Caco-2 (cell line): Measurements from ENCODE around the gene SDS. TPM values are rescaled to one million over a fixed set of nuclear protein-coding genes. Genes with fewer than 3 reads are reported as not detected.

Experiments
- BruUV-seq: library from RNA; stranded (reverse); fragments of 400-500 nt; replicated peaks from 2 replicates; lab custom pipeline; 2021; lab: Mats Ljungman, UMichigan
- CTCF ChIA-PET: fragments of 300-600 bp; sonication (Branson Sonifier 250); formaldehyde crosslinking; loops from one replicate; lab custom pipeline; 2022; ENCODE audit warnings: antibody characterized with exemption; lab: Charles Lee
- POLR2A ChIA-PET: fragments of 300-600 bp; sonication (Branson Sonifier 250); formaldehyde crosslinking; loops from one replicate; lab custom pipeline; 2022; ENCODE audit warnings: antibody characterized with exemption; lab: Charles Lee
- DNase-seq, 2 experiments: peaks; one replicate each; pipeline versions ENCODE4 v3.0.0 to v3.0.0-alpha.2; 2020 to 2022
- H3K27me3 ChIP-seq: replicated peaks from 2 replicates; pipeline ENCODE4 v1.6.0; 2011; ENCODE audit warnings: low read length; ENCODE audit not compliant: control insufficient read depth, insufficient read depth
- H3K36me3 ChIP-seq: 2 replicates; pipeline ENCODE4 v1.5.1; 2011; ENCODE audit warnings: low read length; ENCODE audit not compliant: control insufficient read depth, insufficient read depth
- H3K4me1 ChIP-seq: fragments of 250-450 bp; sonication (Bioruptor Pico); 2 replicates; pipeline ENCODE4 v1.5.1; 2020; ENCODE audit warnings: mild to moderate bottlenecking
- H3K4me3 ChIP-seq: 2 replicates; pipeline ENCODE4 v1.5.1; 2011; ENCODE audit warnings: low read depth, mild to moderate bottlenecking, control low read depth, low read length
- H3K9me3 ChIP-seq: fragments of 250-450 bp; sonication (Bioruptor Pico); 2 replicates; pipeline ENCODE4 v1.5.1; 2020; ENCODE audit warnings: mild to moderate bottlenecking, moderate library complexity
- H3K27ac Mint-ChIP-seq: one replicate; pipeline ENCODE4 v1.8.0; 2022; ENCODE audit warnings: mixed read lengths; ENCODE audit not compliant: unreplicated experiment
- H3K27me3 Mint-ChIP-seq: one replicate; pipeline ENCODE4 v1.8.0; 2022; ENCODE audit warnings: mixed read lengths; ENCODE audit not compliant: insufficient read depth, unreplicated experiment
- H3K36me3 Mint-ChIP-seq: one replicate; pipeline ENCODE4 v1.8.0; 2022; ENCODE audit warnings: mild to moderate bottlenecking, mixed read lengths; ENCODE audit not compliant: insufficient read depth, unreplicated experiment
- H3K4me1 Mint-ChIP-seq: one replicate; pipeline ENCODE4 v1.8.0; 2022; ENCODE audit warnings: low read depth, mixed read lengths; ENCODE audit not compliant: unreplicated experiment
- H3K4me3 Mint-ChIP-seq: one replicate; pipeline ENCODE4 v1.8.0; 2022; ENCODE audit warnings: mild to moderate bottlenecking, moderate library complexity, mixed read lengths; ENCODE audit not compliant: unreplicated experiment
- H3K9me3 Mint-ChIP-seq: one replicate; pipeline ENCODE4 v1.8.0; 2022; ENCODE audit warnings: mixed read lengths; ENCODE audit not compliant: unreplicated experiment
- CTCF ChIP-seq, 2 experiments: fragments of 200-600 bp in 1 of 2; IDR thresholded peaks; 1 replicate in 1 of 2; 2 replicates in 1 of 2; pipeline versions ENCODE4 v1.5.1 to v1.8.0; 2011 to 2022; ENCODE audit warnings: antibody characterized with exemption in 1 of 2, control low read depth in 1 of 2, inconsistent platforms in 1 of 2, low read depth in 1 of 2, low read length in 1 of 2, mild to moderate bottlenecking in 1 of 2, moderate library complexity in 1 of 2; ENCODE audit not compliant: insufficient read depth in 1 of 2, severe bottlenecking in 1 of 2, unreplicated experiment in 1 of 2
- intact Hi-C: fragments of 100-400 bp; cut with micrococcal nuclease; formaldehyde crosslinking; loops from one replicate; pipeline ENCODE4 v1.10.0; 2022; ENCODE audit not compliant: unreplicated experiment
- total RNA-seq: library from RNA; stranded (reverse); gene quantifications from 2 replicates; pipeline ENCODE4 v1.2.3, GENCODE V29; 2022

SDS gene
- total RNA-seq, 1 experiment from 2014 or later, result not detected

DNA sequence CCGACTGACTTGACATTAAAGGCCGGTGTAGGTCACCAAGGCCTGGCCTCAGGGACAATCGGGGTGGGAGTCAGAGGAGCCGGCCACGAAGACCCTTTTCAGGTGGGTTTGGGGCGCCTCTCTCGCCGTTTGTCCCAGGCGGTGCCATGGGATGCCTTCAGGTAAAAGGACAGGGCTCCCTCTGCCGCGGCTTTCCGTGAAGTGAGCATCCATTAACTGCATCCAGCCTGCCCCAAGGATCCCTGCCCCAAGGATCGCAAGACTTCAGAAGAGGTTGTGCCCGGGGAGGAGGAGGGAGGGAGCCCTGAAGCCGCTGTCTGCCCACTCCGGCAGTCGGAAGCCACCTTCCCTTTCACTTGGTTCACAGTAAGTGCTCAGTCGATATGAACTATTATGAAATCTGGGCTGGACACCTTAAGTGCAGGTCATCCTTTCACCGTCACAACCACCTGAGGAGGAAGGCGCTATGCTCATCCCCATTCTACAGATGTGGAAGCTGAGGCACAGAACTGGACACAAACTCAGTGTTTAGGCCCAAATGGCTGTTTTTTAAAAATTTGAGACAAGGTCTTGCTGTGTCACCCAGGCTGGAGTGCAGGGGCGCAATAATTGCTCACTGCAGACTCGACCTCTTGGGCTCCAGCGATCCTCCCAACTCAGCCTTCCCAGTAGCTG is 964 bp downstream of the SDS start:
- BruUV-seq, result no TSS peak
- H3K9me3 Mint-ChIP-seq, result no peaks in the 10 kb centered on the region
- H3K4me3 Mint-ChIP-seq, result no peak overlapping the region
- Histone ChIP-seq H3K9me3 (no peaks in the 10 kb centered on the region), H3K27me3 (no peaks in the 10 kb centered on the region), H3K4me3 (no peak overlapping the region), H3K4me1 (no peaks in the 10 kb centered on the region), H3K36me3 (no peaks in the 10 kb centered on the region)
- DNase-seq, result no peak
- no peaks in the 10 kb centered on the region for H3K4me1 Mint-ChIP-seq
- H3K36me3 Mint-ChIP-seq, result no peaks in the 10 kb centered on the region
- ChIA-PET POLR2A (no interaction called here), CTCF (no interaction called here)
- no peak for TF ChIP-seq CTCF (IDR thresholded peaks at IDR 0.05; ENCODE audit: insufficient read depth in 1 of 2, low read depth in 1 of 2, low read length in 1 of 2, severe bottlenecking in 1 of 2, unreplicated experiment in 1 of 2)
- peaks cover 5% of the 10 kb centered on the region for H3K27me3 Mint-ChIP-seq
- intact Hi-C loops, result no loop called here
- no peak overlapping the region for H3K27ac Mint-ChIP-seq

DNA sequence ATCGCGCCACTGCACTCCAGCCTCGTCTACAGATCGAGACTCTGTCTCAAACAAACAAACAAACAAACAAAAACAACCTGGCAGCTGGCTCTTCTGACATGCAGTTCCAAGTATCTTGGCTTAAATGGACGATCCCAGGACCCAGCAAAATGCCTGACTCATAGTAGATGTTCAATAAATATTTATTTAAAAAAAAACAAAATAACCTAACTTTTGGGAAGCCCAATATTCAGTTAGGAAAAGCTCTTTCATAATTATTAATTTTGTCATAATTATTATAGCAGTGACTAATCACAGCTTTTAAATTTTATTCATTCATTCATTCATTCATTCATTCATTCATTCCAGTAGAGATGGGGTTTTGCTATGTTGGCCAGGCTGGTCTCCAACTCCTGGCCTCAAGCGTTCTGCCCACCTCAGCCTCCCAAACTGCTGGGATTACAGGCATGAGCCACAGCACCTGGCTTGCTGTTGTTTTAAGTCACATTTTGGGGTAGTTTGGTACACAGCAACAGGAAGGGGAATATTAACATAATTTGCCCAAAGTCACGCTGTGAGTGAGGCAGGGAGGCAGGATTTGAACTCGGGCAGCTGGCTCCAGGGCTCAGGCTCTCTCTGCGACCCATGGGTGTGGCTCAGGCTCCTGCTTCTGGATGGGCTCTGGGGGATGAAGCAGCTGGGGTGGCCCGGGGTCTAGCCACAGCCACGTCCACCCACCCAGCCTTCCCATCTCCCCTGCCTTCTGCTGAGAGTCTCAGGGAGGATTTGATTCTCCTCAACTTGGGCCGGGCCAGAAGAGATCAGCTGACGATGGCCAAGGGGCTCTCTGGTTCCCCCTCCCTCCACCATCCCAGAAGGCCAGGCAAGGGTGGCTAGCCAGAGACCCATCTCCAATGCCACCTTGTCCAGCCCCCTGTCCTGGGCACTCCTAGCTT is 2.4 kb downstream of the SDS start:
- Mint-ChIP-seq H3K4me1 (no peaks in the 10 kb centered on the region), H3K4me3 (no peak overlapping the region), H3K9me3 (no peaks in the 10 kb centered on the region), H3K27me3 (peaks cover 8% of the 10 kb centered on the region), H3K36me3 (no peaks in the 10 kb centered on the region), H3K27ac (no peak overlapping the region)
- Histone ChIP-seq H3K36me3 (no peaks in the 10 kb centered on the region), H3K4me3 (no peak overlapping the region), H3K27me3 (no peaks in the 10 kb centered on the region), H3K4me1 (no peaks in the 10 kb centered on the region), H3K9me3 (no peaks in the 10 kb centered on the region)
- TF ChIP-seq CTCF (IDR thresholded peaks at IDR 0.05; ENCODE audit: insufficient read depth in 1 of 2, low read depth in 1 of 2, low read length in 1 of 2, severe bottlenecking in 1 of 2, unreplicated experiment in 1 of 2), result no peak
- ChIA-PET POLR2A (no interaction called here), CTCF (no interaction called here)
- no TSS peak for BruUV-seq
- DNase-seq, result no peak
- intact Hi-C loops, result no loop called here

DNA sequence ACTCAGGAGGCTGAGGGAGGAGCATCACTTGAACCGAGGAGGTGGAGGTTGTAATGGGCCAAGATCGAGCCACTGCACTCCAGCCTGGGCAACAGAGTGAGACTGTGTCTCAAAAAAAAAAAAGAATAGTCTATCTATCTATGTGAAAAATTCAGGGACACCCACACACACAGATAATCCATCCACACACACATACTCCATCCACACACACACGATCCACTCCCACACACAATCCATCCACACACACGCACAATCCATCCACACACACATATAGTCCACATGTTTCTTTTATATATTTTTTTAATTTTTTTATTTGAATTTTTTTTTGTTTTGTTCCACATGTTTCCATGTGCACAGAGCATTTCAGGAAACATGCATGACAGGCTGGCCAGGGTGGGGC is 3.3 kb downstream of the SDS start:
- no peak for TF ChIP-seq CTCF (IDR thresholded peaks at IDR 0.05; ENCODE audit: insufficient read depth in 1 of 2, low read depth in 1 of 2, low read length in 1 of 2, severe bottlenecking in 1 of 2, unreplicated experiment in 1 of 2)
- Histone ChIP-seq H3K4me3 (no peak overlapping the region), H3K4me1 (no peaks in the 10 kb centered on the region), H3K27me3 (no peaks in the 10 kb centered on the region), H3K36me3 (no peaks in the 10 kb centered on the region), H3K9me3 (no peaks in the 10 kb centered on the region)
- no peaks in the 10 kb centered on the region for H3K36me3 Mint-ChIP-seq
- no peak overlapping the region for H3K27ac Mint-ChIP-seq
- intact Hi-C loops, result no loop called here
- H3K9me3 Mint-ChIP-seq, result no peaks in the 10 kb centered on the region
- ChIA-PET POLR2A (no interaction called here), CTCF (no interaction called here)
- H3K4me1 Mint-ChIP-seq, result no peaks in the 10 kb centered on the region
- BruUV-seq, result no TSS peak
- peaks cover 10% of the 10 kb centered on the region for H3K27me3 Mint-ChIP-seq
- no peak for DNase-seq
- no peak overlapping the region for H3K4me3 Mint-ChIP-seq
